PC-3 (cell line): ENCODE measurements around the gene CCDC122.

Source experiments
- CTCF ChIP-seq: fragments of 300-600 bp; sonication (generic); conservative IDR thresholded peaks from 2 replicates; pipeline ENCODE4 v1.5.1; 2017; ENCODE audit warnings: antibody characterized with exemption, low read depth, mild to moderate bottlenecking, low read length
- EZH2 ChIP-seq: fragments of 300-600 bp; sonication (generic); IDR thresholded peaks from one replicate; pipeline ENCODE4 v1.6.1; 2017; ENCODE audit warnings: antibody characterized with exemption, mild to moderate bottlenecking, low read length; ENCODE audit not compliant: unreplicated experiment

GRCh38 chr13:43822969-43823368 is 56.6 kb downstream of the CCDC122 start:
- TF ChIP-seq EZH2, result no peak
- TF ChIP-seq CTCF, result no peak
